Parathyroid adenoma (tissue), 2 donors: ENCODE results near the gene UNK.
A peak's percentile ranks its signal among the peaks of the same experiment; 100 is the strongest.

Source experiments
- H2AFZ ChIP-seq: fragments of 300-600 bp; sonication (generic); one replicate; pipeline ENCODE4 v1.7.0; 2017; ENCODE audit warnings: antibody characterized with exemption, mild to moderate bottlenecking
- H3K27ac ChIP-seq: fragments of 300-600 bp; sonication (generic); one replicate; pipeline ENCODE4 v1.7.0; 2017
- H3K27me3 ChIP-seq: fragments of 300-600 bp; sonication (generic); one replicate; pipeline ENCODE4 v1.7.0; 2017; ENCODE audit warnings: low read length; ENCODE audit not compliant: control insufficient read depth, insufficient read depth
- H3K36me3 ChIP-seq: fragments of 300-600 bp; sonication (generic); one replicate; pipeline ENCODE4 v1.7.0; 2017; ENCODE audit warnings: low read length; ENCODE audit not compliant: control insufficient read depth, insufficient read depth
- H3K4me1 ChIP-seq: fragments of 300-600 bp; sonication (generic); one replicate; pipeline ENCODE4 v1.7.0; 2017; ENCODE audit warnings: control low read depth
- H3K4me2 ChIP-seq: fragments of 300-600 bp; sonication (generic); one replicate; pipeline ENCODE4 v1.7.0; 2017; ENCODE audit warnings: low read length
- H3K4me3 ChIP-seq: fragments of 300-600 bp; sonication (generic); one replicate; pipeline ENCODE4 v1.7.0; 2017; ENCODE audit warnings: low read depth, low read length
- H3K79me2 ChIP-seq: fragments of 300-600 bp; sonication (generic); one replicate; pipeline ENCODE4 v1.7.0; 2017; ENCODE audit warnings: control low read depth
- H3K9ac ChIP-seq: fragments of 300-600 bp; sonication (generic); one replicate; pipeline ENCODE4 v1.7.0; 2017; ENCODE audit warnings: mild to moderate bottlenecking
- H3K9me3 ChIP-seq: fragments of 300-600 bp; sonication (generic); one replicate; pipeline ENCODE4 v1.7.0; 2017; ENCODE audit warnings: low read length; ENCODE audit not compliant: control insufficient read depth
- CTCF ChIP-seq: fragments of 300-600 bp; sonication (generic); IDR thresholded peaks from one replicate; pipeline ENCODE4 v1.7.0; 2017; ENCODE audit warnings: antibody characterized with exemption, mild to moderate bottlenecking
- donor health status: primary hyperparathyroidism.

Gene UNK

GRCh38 chr17:75840799-75841164 is 56.2 kb downstream of the UNK start:
- H3K4me1 ChIP-seq: peaks cover 8% of the 10 kb centered on the region
- H3K27ac ChIP-seq: no peak overlapping the region
- H3K36me3 ChIP-seq: no peaks in the 10 kb centered on the region
- no peaks in the 10 kb centered on the region for H3K27me3 ChIP-seq
- no peak overlapping the region for H3K9ac ChIP-seq
- no peaks in the 10 kb centered on the region for H3K9me3 ChIP-seq
- no peak overlapping the region for H3K4me2 ChIP-seq
- no peak for TF ChIP-seq CTCF
- H3K4me3 ChIP-seq: no peak overlapping the region
- no peaks in the 10 kb centered on the region for H3K79me2 ChIP-seq
- H2AFZ ChIP-seq: no peak overlapping the region

DNA sequence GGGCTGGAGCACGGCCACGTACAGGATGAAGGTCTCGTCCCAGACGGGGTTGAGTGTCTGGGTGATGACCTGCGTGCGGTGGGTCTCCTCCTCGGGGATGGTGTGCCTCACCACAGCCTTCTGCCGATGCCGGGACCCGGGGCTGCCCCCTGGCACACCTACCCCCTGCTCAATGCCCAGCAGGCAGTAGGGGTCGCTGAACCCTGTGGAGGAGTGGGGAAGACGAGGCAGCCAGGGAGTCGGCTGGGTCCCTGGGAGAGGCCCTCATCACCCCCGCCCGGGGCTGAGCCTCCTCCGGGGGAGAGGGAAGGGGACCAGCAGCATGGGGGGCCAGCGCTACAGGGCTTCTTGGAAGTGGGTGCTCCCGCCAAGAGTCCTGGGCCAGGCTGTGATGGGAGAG is 57.8 kb downstream of the UNK start:
- no peaks in the 10 kb centered on the region for H3K79me2 ChIP-seq
- H3K27ac ChIP-seq: no peak overlapping the region
- H2AFZ ChIP-seq: no peak overlapping the region
- peaks cover 8% of the 10 kb centered on the region for H3K4me1 ChIP-seq
- no peak overlapping the region for H3K4me2 ChIP-seq
- H3K4me3 ChIP-seq: no peak overlapping the region
- no peak for TF ChIP-seq CTCF
- H3K36me3 ChIP-seq: no peaks in the 10 kb centered on the region
- H3K9ac ChIP-seq: no peak overlapping the region
- no peaks in the 10 kb centered on the region for H3K9me3 ChIP-seq
- H3K27me3 ChIP-seq: no peaks in the 10 kb centered on the region

DNA sequence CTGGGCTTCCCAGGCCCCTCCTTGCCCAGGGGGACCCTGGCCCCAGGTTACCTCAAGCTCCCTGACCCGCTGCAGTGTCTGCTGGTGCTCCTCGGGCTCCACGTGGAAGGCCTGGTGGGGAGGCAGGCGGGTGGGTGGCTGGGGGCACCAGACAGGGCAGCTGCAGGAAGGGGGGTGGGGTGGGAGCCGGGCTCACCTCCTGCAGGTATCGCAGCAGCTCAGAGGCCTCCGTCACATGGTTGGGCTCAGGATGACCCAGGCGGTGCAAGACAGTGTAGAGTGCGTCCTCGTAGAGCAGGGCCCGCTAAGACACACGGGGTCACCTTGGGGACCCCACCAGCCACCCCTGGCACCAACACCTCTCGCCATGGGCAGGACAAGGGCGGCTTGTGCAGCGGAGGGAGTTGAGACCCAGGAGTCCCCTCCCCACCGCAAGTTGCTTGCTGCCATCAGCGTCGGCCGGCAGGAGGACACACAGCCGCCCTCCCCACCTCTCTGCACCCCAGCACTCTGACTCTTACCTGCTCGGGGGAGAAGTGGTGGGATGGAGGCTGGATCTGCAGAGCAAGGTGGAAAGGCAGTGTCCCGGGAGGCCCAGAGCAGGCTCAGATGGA is 58.5 kb downstream of the UNK start:
- H3K4me3 ChIP-seq: no peak overlapping the region
- H3K4me2 ChIP-seq: no peak overlapping the region
- H3K36me3 ChIP-seq: no peaks in the 10 kb centered on the region
- H2AFZ ChIP-seq: no peak overlapping the region
- H3K27ac ChIP-seq: no peak overlapping the region
- no peaks in the 10 kb centered on the region for H3K27me3 ChIP-seq
- H3K79me2 ChIP-seq: no peaks in the 10 kb centered on the region
- no peaks in the 10 kb centered on the region for H3K9me3 ChIP-seq
- peaks cover 8% of the 10 kb centered on the region for H3K4me1 ChIP-seq
- no peak overlapping the region for H3K9ac ChIP-seq
- no peak for TF ChIP-seq CTCF

DNA sequence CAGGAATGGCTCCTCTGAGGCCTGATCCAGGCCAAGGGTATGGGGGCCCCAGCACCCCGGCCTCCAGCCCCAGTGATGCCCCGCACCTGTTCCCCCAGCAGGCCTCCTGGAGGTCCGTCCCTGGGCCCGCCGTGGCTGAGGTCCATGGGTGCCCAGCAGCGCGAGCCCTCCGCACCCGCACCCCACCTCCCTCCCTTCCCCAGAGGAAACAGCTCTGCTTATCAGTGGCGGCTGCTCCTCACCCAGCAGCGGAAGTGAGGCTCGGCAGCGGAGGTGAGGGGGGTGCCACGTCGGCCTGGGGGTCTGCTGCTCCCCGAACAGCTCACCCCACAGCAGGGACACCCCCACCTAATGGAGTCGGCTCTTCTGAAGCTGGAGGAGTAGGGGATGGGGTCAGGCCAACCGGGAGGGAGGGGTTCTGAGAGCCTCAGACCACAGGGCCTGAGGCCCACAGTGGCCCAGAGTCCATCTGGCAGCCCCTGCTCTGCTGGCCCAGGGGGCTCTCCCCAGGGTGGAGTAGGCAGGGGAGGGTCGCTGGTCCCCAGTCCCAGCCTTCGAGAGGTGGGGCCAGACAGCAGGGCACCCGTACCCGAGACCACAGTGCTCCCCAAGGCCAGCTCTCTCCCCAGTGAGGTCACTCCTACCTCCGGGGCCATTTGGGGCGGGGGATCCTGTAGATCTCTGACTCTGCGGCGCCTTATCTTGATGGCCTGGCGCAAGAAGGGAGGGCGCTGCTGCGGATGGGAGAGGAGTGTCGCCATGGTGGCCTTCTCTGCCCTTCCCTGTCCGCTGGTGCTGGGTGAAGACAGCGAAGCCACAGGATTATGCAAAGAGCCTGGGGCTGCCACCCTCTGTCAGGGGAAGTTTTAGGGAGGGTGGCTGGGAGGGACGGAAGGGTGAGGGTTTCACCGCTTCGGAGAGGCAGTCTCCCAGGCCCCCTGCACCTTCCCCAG is 59.2 kb downstream of the UNK start, which contains the start of gene UNC13D:
TSS of gene UNC13D (minus strand) at position 828 of the 953 bp plus-strand sequence. CDS start at position 761, 67 bp downstream.
- no peak within 1 kb of the TSS for H3K4me3 ChIP-seq
- H3K4me1 ChIP-seq: peaks cover 8% of the 10 kb centered on the region

More for the DNA sequence above, 59.2 kb downstream of the UNK start, which contains the start of gene UNC13D:
- no peaks in the 10 kb centered on the region for H3K27me3 ChIP-seq
- no peaks in the 10 kb centered on the region for H3K36me3 ChIP-seq
- TF ChIP-seq CTCF: no peak
- peak within 1 kb of the TSS; percentile 55 for H3K27ac ChIP-seq
- H3K9me3 ChIP-seq: no peaks in the 10 kb centered on the region
- no peaks in the 10 kb centered on the region for H3K79me2 ChIP-seq
- H3K9ac ChIP-seq: no peak within 1 kb of the TSS
- H3K4me2 ChIP-seq: no peak within 1 kb of the TSS
- peak within 1 kb of the TSS; percentile 29 for H2AFZ ChIP-seq
